Gastrocnemius medialis (tissue), 4 donors: Measurements from ENCODE around the gene DIAPH3.

ENCODE experiments used
- POLR2A ChIP-seq, 2 donors: fragments of 450-650 bp; IDR thresholded peaks; one replicate each; pipeline ENCODE4 v1.6.1; 2017; ENCODE audit warnings: antibody characterized with exemption in 2 of 2, mild to moderate bottlenecking in 2 of 2, moderate library complexity in 2 of 2
- TF ChIP-seq, protein P1 (sequence below), 5 experiments: fragments of 450-650 bp in 3 of 5; fragments of 200-600 bp in 2 of 5; sonication (generic) in 2 of 5; IDR thresholded peaks in 4 of 5; conservative IDR thresholded peaks in 1 of 5; 1 replicate in 4 of 5; 2 replicates in 1 of 5; pipeline ENCODE4 v1.5.1; 2016 to 2019; ENCODE audit warnings: antibody characterized with exemption in 5 of 5, mild to moderate bottlenecking in 3 of 5, moderate library complexity in 3 of 5

DNA sequence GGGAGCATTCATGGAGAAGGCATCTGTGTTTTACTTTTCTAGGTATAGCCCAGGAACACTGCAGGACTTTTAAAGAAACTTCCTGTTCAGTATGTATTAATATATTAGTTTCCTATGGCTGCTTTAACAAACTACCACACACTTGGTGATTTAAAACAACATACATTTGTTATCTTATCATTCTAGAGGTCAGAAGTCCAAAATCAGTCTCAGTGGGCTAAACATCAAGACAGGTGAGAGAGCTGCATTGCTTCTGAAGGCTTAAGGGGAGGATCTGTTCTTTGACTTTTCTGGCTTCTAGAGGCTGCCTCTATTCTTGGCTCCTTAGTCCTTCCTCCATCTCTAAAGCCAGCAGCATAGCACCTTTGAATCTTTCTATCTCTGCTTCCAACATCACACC lies 37.6 kb upstream of the DIAPH3 start:
- TF ChIP-seq, protein P1, sequence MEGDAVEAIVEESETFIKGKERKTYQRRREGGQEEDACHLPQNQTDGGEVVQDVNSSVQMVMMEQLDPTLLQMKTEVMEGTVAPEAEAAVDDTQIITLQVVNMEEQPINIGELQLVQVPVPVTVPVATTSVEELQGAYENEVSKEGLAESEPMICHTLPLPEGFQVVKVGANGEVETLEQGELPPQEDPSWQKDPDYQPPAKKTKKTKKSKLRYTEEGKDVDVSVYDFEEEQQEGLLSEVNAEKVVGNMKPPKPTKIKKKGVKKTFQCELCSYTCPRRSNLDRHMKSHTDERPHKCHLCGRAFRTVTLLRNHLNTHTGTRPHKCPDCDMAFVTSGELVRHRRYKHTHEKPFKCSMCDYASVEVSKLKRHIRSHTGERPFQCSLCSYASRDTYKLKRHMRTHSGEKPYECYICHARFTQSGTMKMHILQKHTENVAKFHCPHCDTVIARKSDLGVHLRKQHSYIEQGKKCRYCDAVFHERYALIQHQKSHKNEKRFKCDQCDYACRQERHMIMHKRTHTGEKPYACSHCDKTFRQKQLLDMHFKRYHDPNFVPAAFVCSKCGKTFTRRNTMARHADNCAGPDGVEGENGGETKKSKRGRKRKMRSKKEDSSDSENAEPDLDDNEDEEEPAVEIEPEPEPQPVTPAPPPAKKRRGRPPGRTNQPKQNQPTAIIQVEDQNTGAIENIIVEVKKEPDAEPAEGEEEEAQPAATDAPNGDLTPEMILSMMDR (IDR thresholded peaks at IDR 0.05 in 4 of 5, conservative IDR thresholded peaks at IDR 0.05 in 1 of 5) = no peak
- TF ChIP-seq POLR2A (IDR thresholded peaks at IDR 0.05) = no peak
